IMR-90 (cell line): ENCODE data around the gene PGGHG.

ENCODE experiments used
- BHLHE40 ChIP-seq: fragments of 150-350 bp; IDR thresholded peaks from 2 replicates; pipeline ENCODE4 v1.6.1; 2016; ENCODE audit warnings: mild to moderate bottlenecking, low read depth, low read length
- CEBPB ChIP-seq: IDR thresholded peaks from 2 replicates; pipeline ENCODE4 v1.6.1; 2012; ENCODE audit warnings: low read depth, low read length, improper control_type of control experiment
- CHD1 ChIP-seq: IDR thresholded peaks from 2 replicates; pipeline ENCODE4 v1.6.1; 2012; ENCODE audit warnings: low read depth, low read length, improper control_type of control experiment
- CTCF ChIP-seq: conservative IDR thresholded peaks from 2 replicates; pipeline ENCODE4 v1.5.1; 2012; ENCODE audit warnings: mild to moderate bottlenecking, low read depth, low read length, improper control_type of control experiment
- FOS ChIP-seq: fragments of 150-350 bp; IDR thresholded peaks from 2 replicates; pipeline ENCODE4 v1.6.1; 2016; ENCODE audit warnings: low read depth, low read length
- MXI1 ChIP-seq: IDR thresholded peaks from 2 replicates; pipeline ENCODE4 v1.6.1; 2012; ENCODE audit warnings: low read depth, mild to moderate bottlenecking, low read length, moderate library complexity, borderline replicate concordance
- NFE2L2 ChIP-seq: fragments of 150-350 bp; IDR thresholded peaks from 2 replicates; pipeline ENCODE4 v1.6.1; 2016; ENCODE audit warnings: low read depth, mild to moderate bottlenecking, low read length
- POLR2A ChIP-seq: IDR thresholded peaks from 2 replicates; pipeline ENCODE4 v1.6.1; 2012; ENCODE audit warnings: mild to moderate bottlenecking, low read depth, low read length
- RAD21 ChIP-seq: IDR thresholded peaks from 2 replicates; pipeline ENCODE4 v1.6.1; 2012; ENCODE audit warnings: low read length, improper control_type of control experiment
- RCOR1 ChIP-seq: IDR thresholded peaks from 2 replicates; pipeline ENCODE4 v1.6.1; 2012; ENCODE audit warnings: mild to moderate bottlenecking, low read length, improper control_type of control experiment; ENCODE audit not compliant: insufficient replicate concordance
- RFX5 ChIP-seq: IDR thresholded peaks from 2 replicates; pipeline ENCODE4 v1.8.0; 2012; ENCODE audit warnings: low read depth, mild to moderate bottlenecking, low read length, moderate library complexity
- SMC3 ChIP-seq: fragments of 150-350 bp; IDR thresholded peaks from 2 replicates; pipeline ENCODE4 v1.6.1; 2016; ENCODE audit warnings: low read depth, mild to moderate bottlenecking, antibody characterized with exemption, low read length, moderate library complexity
- USF2 ChIP-seq: fragments of 150-350 bp; IDR thresholded peaks from 2 replicates; pipeline ENCODE4 v1.6.1; 2017; ENCODE audit warnings: mild to moderate bottlenecking, antibody characterized with exemption, low read length, low read depth
- TF ChIP-seq, protein P1 (sequence below): fragments of 150-350 bp; IDR thresholded peaks from 2 replicates; pipeline ENCODE4 v1.6.1; 2016; ENCODE audit warnings: low read depth, mild to moderate bottlenecking, low read length, moderate library complexity, borderline replicate concordance

- TF ChIP-seq CTCF (no peak), RFX5 (no peak), SMC3 (no peak), FOS (no peak), RAD21 (no peak), POLR2A (no peak), BHLHE40 (no peak), CEBPB (no peak), USF2 (no peak), MXI1 (no peak), RCOR1 (no peak), NFE2L2 (no peak), CHD1 (no peak)
- TF ChIP-seq, protein P1, sequence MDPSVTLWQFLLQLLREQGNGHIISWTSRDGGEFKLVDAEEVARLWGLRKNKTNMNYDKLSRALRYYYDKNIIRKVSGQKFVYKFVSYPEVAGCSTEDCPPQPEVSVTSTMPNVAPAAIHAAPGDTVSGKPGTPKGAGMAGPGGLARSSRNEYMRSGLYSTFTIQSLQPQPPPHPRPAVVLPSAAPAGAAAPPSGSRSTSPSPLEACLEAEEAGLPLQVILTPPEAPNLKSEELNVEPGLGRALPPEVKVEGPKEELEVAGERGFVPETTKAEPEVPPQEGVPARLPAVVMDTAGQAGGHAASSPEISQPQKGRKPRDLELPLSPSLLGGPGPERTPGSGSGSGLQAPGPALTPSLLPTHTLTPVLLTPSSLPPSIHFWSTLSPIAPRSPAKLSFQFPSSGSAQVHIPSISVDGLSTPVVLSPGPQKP, result no peak
Observed at GRCh38 chr11:328012-328411, 39.1 kb downstream of the PGGHG start.
